H1 (cell line): ENCODE results near the gene ATMIN. TPM values are rescaled to one million over a fixed set of nuclear protein-coding genes. Genes with fewer than 3 reads are reported as not detected.

ENCODE experiments used
- EZH2 ChIP-seq: fragments of 200-600 bp; sonication (generic); IDR thresholded peaks from 2 replicates; pipeline ENCODE4 v1.7.1; 2012; ENCODE audit warnings: low read depth, mild to moderate bottlenecking, moderate library complexity, low read length, inconsistent platforms; ENCODE audit not compliant: severe bottlenecking
- KDM1A ChIP-seq: fragments of 200-600, 300-600 bp; sonication (generic); IDR thresholded peaks from 2 replicates; pipeline ENCODE4 v1.7.1; 2016; ENCODE audit warnings: mild to moderate bottlenecking, low read length, borderline replicate concordance
- POLR2AphosphoS5 ChIP-seq: IDR thresholded peaks from 2 replicates; pipeline ENCODE4 v1.6.1; 2011; ENCODE audit warnings: low read depth, low read length
- RNF2 ChIP-seq: fragments of 200-900, 300-1000 bp; sonication (generic); IDR thresholded peaks from 2 replicates; pipeline ENCODE4 v1.7.1; 2016; ENCODE audit warnings: borderline replicate concordance, low read depth, mild to moderate bottlenecking, antibody characterized with exemption, low read length; ENCODE audit not compliant: poor library complexity, severe bottlenecking; ENCODE audit errors: missing control alignments
- SIRT6 ChIP-seq: IDR thresholded peaks from one replicate; pipeline ENCODE4 v1.7.1; 2012; ENCODE audit warnings: low read length, inconsistent platforms
- YY1 ChIP-seq: IDR thresholded peaks from 2 replicates; pipeline ENCODE4 v1.6.1; 2011; ENCODE audit warnings: low read depth, mild to moderate bottlenecking, low read length
- polyA plus RNA-seq, 7 experiments: library from polyadenylated mRNA; depleted of rRNA in 3 of 7; stranded (reverse) in 5 of 7; unstranded in 2 of 7; fragments of >200 nt in 5 of 7; fragments of 200-250 nt in 2 of 7; gene quantifications; 1 replicate in 5 of 7; 2 replicates in 1 of 7; 4 replicates in 1 of 7; pipeline versions ENCODE4 v1.2.1 to v1.2.3, GENCODE V29; 2011 to 2013; ENCODE audit warnings: missing spikeins in 2 of 7, mixed read lengths in 2 of 7
- total RNA-seq: library from RNA; stranded (reverse); fragmentation: NEBNext Ultra II Directional; extraction: Animal tissue kit (Norgen Biotek cat#: 25700); gene quantifications from 2 replicates; pipeline ENCODE4 v1.2.1, GENCODE V29; 2021
- TF ChIP-seq, protein P1 (sequence below): IDR thresholded peaks from 2 replicates; pipeline ENCODE4 v1.6.1; 2012; ENCODE audit warnings: low read length, inconsistent platforms

ATMIN gene
- total and polyA plus RNA-seq, 2 of the 8 experiments (the other 6 are each of a cell fraction or from before 2014, with no cell fraction given), result 34.8 to 59.8 TPM

DNA sequence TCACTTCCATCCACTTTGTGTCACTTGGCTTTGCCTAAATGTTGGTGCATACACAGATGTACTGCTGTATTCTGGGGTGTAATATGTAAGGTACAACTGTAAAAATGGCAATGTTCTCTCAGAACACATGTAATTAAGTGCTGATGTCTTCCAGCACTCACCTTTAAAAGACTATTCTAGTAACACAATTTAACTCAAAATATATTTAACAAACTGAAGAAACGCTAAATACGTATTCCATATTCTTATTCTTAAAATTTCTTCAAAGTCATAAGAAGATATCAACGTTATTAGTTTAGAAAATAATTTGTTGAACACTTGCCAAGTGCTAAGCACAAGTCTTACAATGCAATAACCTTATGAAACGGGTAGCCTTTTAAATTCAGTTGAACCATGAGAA, 32.6 kb upstream of the ATMIN start (continued):
- TF ChIP-seq POLR2AphosphoS5, result no peak
- TF ChIP-seq KDM1A, result no peak
- TF ChIP-seq, protein P1, sequence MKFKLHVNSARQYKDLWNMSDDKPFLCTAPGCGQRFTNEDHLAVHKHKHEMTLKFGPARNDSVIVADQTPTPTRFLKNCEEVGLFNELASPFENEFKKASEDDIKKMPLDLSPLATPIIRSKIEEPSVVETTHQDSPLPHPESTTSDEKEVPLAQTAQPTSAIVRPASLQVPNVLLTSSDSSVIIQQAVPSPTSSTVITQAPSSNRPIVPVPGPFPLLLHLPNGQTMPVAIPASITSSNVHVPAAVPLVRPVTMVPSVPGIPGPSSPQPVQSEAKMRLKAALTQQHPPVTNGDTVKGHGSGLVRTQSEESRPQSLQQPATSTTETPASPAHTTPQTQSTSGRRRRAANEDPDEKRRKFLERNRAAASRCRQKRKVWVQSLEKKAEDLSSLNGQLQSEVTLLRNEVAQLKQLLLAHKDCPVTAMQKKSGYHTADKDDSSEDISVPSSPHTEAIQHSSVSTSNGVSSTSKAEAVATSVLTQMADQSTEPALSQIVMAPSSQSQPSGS, result no peak
- no peak for TF ChIP-seq SIRT6
- TF ChIP-seq EZH2, result no peak
- TF ChIP-seq YY1, result no peak
- no peak for TF ChIP-seq RNF2
